GM19238 (cell line): Measurements from ENCODE around the gene RSPO4.
A peak's percentile ranks its signal among the peaks of the same experiment; 100 is the strongest.
"Not testable (repeated sequence)": the region's sequence is repeated elsewhere in the genome, so short reads cannot be mapped to it uniquely, and the experiment has no call there.

Experiments
- DNase-seq: peaks from one replicate; pipeline ENCODE4 v3.0.0; 2011; ENCODE audit warnings: low spot score; ENCODE audit not compliant: insufficient read length

RSPO4 gene

GRCh38 chr20:1001911-1002681, at the start of gene RSPO4:
Gene RSPO4 (minus strand): TSS chr20:1002311. CDS start chr20:1002164, 147 bp downstream.
- no peak for DNase-seq

- DNase-seq: no peak
These were observed 48.3 kb upstream of the RSPO4 start for GRCh38 chr20:1050440-1050839.

- DNase-seq: no peak
These were observed 43.8 kb upstream of the RSPO4 start for GRCh38 chr20:1045860-1046418.

- no peak for DNase-seq
These were observed 39.8 kb upstream of the RSPO4 start for GRCh38 chr20:1041845-1042390.

GRCh38 chr20:1038205-1038604, 36.1 kb upstream of the RSPO4 start:
- DNase-seq: no peak

- no peak for DNase-seq
These were observed 34.9 kb upstream of the RSPO4 start for GRCh38 chr20:1037039-1037438.

GRCh38 chr20:1035466-1035865, 33.4 kb upstream of the RSPO4 start:
- DNase-seq: no peak

- no peak for DNase-seq
These were observed 32.3 kb upstream of the RSPO4 start for GRCh38 chr20:1034415-1034789.

- no peak for DNase-seq
These were observed 31.8 kb upstream of the RSPO4 start for GRCh38 chr20:1033751-1034414.

- DNase-seq: no peak
These were observed 27.9 kb upstream of the RSPO4 start for GRCh38 chr20:1029980-1030379.

GRCh38 chr20:1026214-1026613, 24.1 kb upstream of the RSPO4 start:
- not testable (repeated sequence) for DNase-seq

GRCh38 chr20:1022871-1023270, 20.8 kb upstream of the RSPO4 start:
- no peak for DNase-seq

- no peak for DNase-seq
These were observed 18.5 kb upstream of the RSPO4 start for GRCh38 chr20:1020614-1021013.

GRCh38 chr20:1019344-1019743, 17.2 kb upstream of the RSPO4 start:
- DNase-seq: no peak

GRCh38 chr20:1017677-1018076, 15.6 kb upstream of the RSPO4 start:
- DNase-seq: no peak

- DNase-seq: no peak
These were observed 13.1 kb upstream of the RSPO4 start for GRCh38 chr20:1015181-1015580.

- no peak for DNase-seq
These were observed 12.4 kb upstream of the RSPO4 start for GRCh38 chr20:1014471-1014870.

GRCh38 chr20:1013566-1014340, 11.6 kb upstream of the RSPO4 start:
- DNase-seq: no peak

GRCh38 chr20:1012359-1013168, 10.5 kb upstream of the RSPO4 start:
- DNase-seq: no peak

- peak; percentile 34 for DNase-seq
These were observed 8.5 kb upstream of the RSPO4 start for GRCh38 chr20:1010659-1011058.
